HepG2 (cell line): ENCODE data around the gene GALNT17. TPM values are rescaled to one million over a fixed set of nuclear protein-coding genes. Genes with fewer than 3 reads are reported as not detected.

Experiments
- ATAC-seq: fragments of 200-7000 bp; cut with Tn5 transposase; 3 replicates; pipeline ENCODE4 v1.9.1; 2020; ENCODE audit warnings: mild to moderate bottlenecking, moderate library complexity
- BruUV-seq: library from RNA; stranded (reverse); fragments of 400-500 nt; replicated peaks from 2 replicates; lab custom pipeline; 2021; lab: Mats Ljungman, UMichigan
- CTCF ChIA-PET: fragments of 300-600 bp; formaldehyde crosslinking; extraction: SDS; loops from one replicate; lab custom pipeline; 2021; ENCODE audit warnings: low total read pairs, inconsistent platforms, low intra/inter-chr PET ratio; lab: Yijun Ruan, JAX
- POLR2A ChIA-PET: fragments of 350-600 bp; sonication (Branson Sonifier 250); formaldehyde crosslinking; loops from one replicate; lab custom pipeline; 2020; ENCODE audit warnings: antibody characterized with exemption, inconsistent platforms; lab: Yijun Ruan, JAX
- DNase-seq: peaks from one replicate; pipeline ENCODE4 v3.0.0-alpha.2; 2015; ENCODE audit warnings: low spot score
- FAIRE-seq: peaks from 3 replicates; lab custom pipeline; 2011; peaks lifted over from hg19 to GRCh38; lab: Jason Lieb, UNC
- H2AFZ ChIP-seq: one replicate; pipeline ENCODE4 v1.6.1; 2011; ENCODE audit warnings: low read length, inconsistent platforms
- H3K27ac ChIP-seq: fragments of 300-600 bp; 3 replicates; pipeline ENCODE4 v1.8.0; 2011; ENCODE audit warnings: mixed run types, mild to moderate bottlenecking, mixed read lengths, low read length, inconsistent platforms; ENCODE audit not compliant: insufficient read depth; ENCODE audit errors: extremely low read length
- H3K27me3 ChIP-seq, 2 experiments: fragments of 200-600 bp in 1 of 2; 2 replicates in 1 of 2; 3 replicates in 1 of 2; pipeline versions ENCODE4 v1.6.0 to v1.8.0; 2011; ENCODE audit warnings: low read length in 2 of 2, mild to moderate bottlenecking in 2 of 2, moderate library complexity in 2 of 2, inconsistent platforms in 1 of 2; ENCODE audit not compliant: insufficient read depth in 2 of 2, control insufficient read depth in 1 of 2
- H3K36me3 ChIP-seq, 2 experiments: fragments of 200-600 bp in 1 of 2; replicated peaks in 1 of 2; 2 replicates in 1 of 2; 3 replicates in 1 of 2; pipeline versions ENCODE4 v1.5.1 to v1.8.0; 2011; ENCODE audit warnings: low read length in 2 of 2, inconsistent platforms in 1 of 2; ENCODE audit not compliant: insufficient read depth in 2 of 2, control insufficient read depth in 1 of 2
- H3K4me1 ChIP-seq: 2 replicates; pipeline ENCODE4 v1.5.1; 2012; ENCODE audit warnings: low read length, inconsistent platforms; ENCODE audit not compliant: insufficient read depth
- H3K4me2 ChIP-seq: 2 replicates; pipeline ENCODE4 v1.6.0; 2011; ENCODE audit warnings: low read depth, low read length, inconsistent platforms
- H3K4me3 ChIP-seq, 3 experiments: fragments of 200-600 bp in 1 of 3; sonication (generic), shearing (Covaris generic) in 1 of 3; replicated peaks in 1 of 3; 2 replicates each; pipeline ENCODE4 v1.5.1; 2011 to 2016; ENCODE audit warnings: low read length in 3 of 3, inconsistent platforms in 2 of 3, low read depth in 2 of 3, mild to moderate bottlenecking in 2 of 3, control low read depth in 1 of 3, mixed read lengths in 1 of 3; ENCODE audit not compliant: insufficient read depth in 1 of 3
- H3K79me2 ChIP-seq: one replicate; pipeline ENCODE4 v1.6.1; 2011; ENCODE audit warnings: low read length, inconsistent platforms; ENCODE audit not compliant: insufficient read depth
- H3K9ac ChIP-seq: 2 replicates; pipeline ENCODE4 v1.6.0; 2011; ENCODE audit warnings: mild to moderate bottlenecking, low read depth, low read length, inconsistent platforms; ENCODE audit not compliant: insufficient read depth
- H3K9me3 ChIP-seq: 2 replicates; pipeline ENCODE4 v1.5.1; 2012; ENCODE audit warnings: mild to moderate bottlenecking, low read length
- H4K20me1 ChIP-seq: 2 replicates; pipeline ENCODE4 v1.6.0; 2011; ENCODE audit warnings: inconsistent platforms, mild to moderate bottlenecking, low read length, moderate library complexity; ENCODE audit not compliant: insufficient read depth
- ATM ChIP-seq: fragments of 450-650 bp; IDR thresholded peaks from 2 replicates; pipeline ENCODE4 v1.7.1; 2017; ENCODE audit warnings: mild to moderate bottlenecking, borderline replicate concordance
- NCOA1 ChIP-seq: sonication (generic); formaldehyde crosslinking; IDR thresholded peaks from 2 replicates; pipeline ENCODE4 v1.9.0; 2021; ENCODE audit warnings: missing genetic modification reagents
- NR2C2 ChIP-seq: sonication (generic); formaldehyde crosslinking; IDR thresholded peaks from 2 replicates; pipeline ENCODE4 v1.4.0; 2020; ENCODE audit warnings: missing genetic modification reagents, mild to moderate bottlenecking, moderate library complexity, borderline replicate concordance
- PCBP2 ChIP-seq: fragments of 200-400 bp; formaldehyde crosslinking; optimal IDR thresholded peaks from 2 replicates; pipeline ENCODE3; 2018; ENCODE audit warnings: low read length, low read depth; ENCODE audit not compliant: poor library complexity, severe bottlenecking
- SOX5 ChIP-seq: IDR thresholded peaks from 2 replicates; pipeline ENCODE4 v1.6.1; 2016; ENCODE audit warnings: borderline replicate concordance
- SRSF9 ChIP-seq: fragments of 200-400 bp; formaldehyde crosslinking; IDR thresholded peaks from 2 replicates; pipeline ENCODE4 v1.6.1; 2018; ENCODE audit warnings: borderline replicate concordance, mild to moderate bottlenecking, low read depth, low read length; ENCODE audit not compliant: insufficient read depth, poor library complexity, severe bottlenecking
- TSC22D2 ChIP-seq: sonication (generic); formaldehyde crosslinking; IDR thresholded peaks from 2 replicates; pipeline ENCODE4 v1.5.1; 2020; ENCODE audit warnings: missing genetic modification reagents, mild to moderate bottlenecking, borderline replicate concordance
- ZBTB21 ChIP-seq: sonication (generic); formaldehyde crosslinking; IDR thresholded peaks from 2 replicates; pipeline ENCODE4 v1.4.0; 2020; ENCODE audit warnings: missing genetic modification reagents
- ZFP90 ChIP-seq: sonication (generic); formaldehyde crosslinking; IDR thresholded peaks from 2 replicates; pipeline ENCODE4 v1.8.0; 2022; ENCODE audit warnings: missing genetic modification reagents, mild to moderate bottlenecking, inconsistent platforms, borderline replicate concordance
- ZMYM4 ChIP-seq: sonication (generic); formaldehyde crosslinking; IDR thresholded peaks from 2 replicates; pipeline ENCODE4 v1.8.1; 2023; ENCODE audit warnings: mild to moderate bottlenecking, missing genetic modification reagents
- ZNF333 ChIP-seq: sonication (generic); formaldehyde crosslinking; IDR thresholded peaks from 2 replicates; pipeline ENCODE4 v1.4.0; 2020; ENCODE audit warnings: mild to moderate bottlenecking, missing genetic modification reagents, borderline replicate concordance
- ZNF441 ChIP-seq: sonication (generic); formaldehyde crosslinking; IDR thresholded peaks from 2 replicates; pipeline ENCODE4 v1.7.0; 2021; ENCODE audit warnings: missing genetic modification reagents, borderline replicate concordance
- ZNF577 ChIP-seq: sonication (generic); formaldehyde crosslinking; IDR thresholded peaks from 2 replicates; pipeline ENCODE4 v1.4.0; 2020; ENCODE audit warnings: mild to moderate bottlenecking, low read depth, missing genetic modification reagents, borderline replicate concordance
- WGBS: methylation state at CpG from one replicate; pipeline ENCODE4 v1.1.6; 2017; ENCODE audit warnings: low lambda C conversion rate; 5-methylcytosine and 5-hydroxymethylcytosine counted together
- in situ Hi-C: cut with HindIII; loops from 2 replicates; pipeline ENCODE4 v1.10.0; 2017; ENCODE audit warnings: low pct_unique_long_range_greater_than_20kb; ENCODE audit not compliant: extremely low pct_ligation_motif_present
- intact Hi-C: fragments of 100-400 bp; cut with micrococcal nuclease; formaldehyde crosslinking; loops from one replicate; pipeline ENCODE4 v1.10.0; 2022; ENCODE audit not compliant: unreplicated experiment
- polyA plus RNA-seq, 8 experiments: library from polyadenylated mRNA; depleted of rRNA in 3 of 8; stranded (reverse) in 7 of 8; unstranded in 1 of 8; fragments of >200 nt; fragmentation: Illumina TruSeq in 4 of 8; extraction: Trizol in 4 of 8; gene quantifications; 2 replicates each; pipeline versions ENCODE4 v1.2.1 to v1.2.3, GENCODE V29; 2011 to 2016; ENCODE audit warnings: low read depth in 4 of 8, missing spikeins in 1 of 8, mixed read lengths in 1 of 8; ENCODE audit not compliant: insufficient read depth in 1 of 8
- total RNA-seq, 5 experiments: library from RNA; depleted of rRNA; stranded (reverse); fragments of >200 nt; fragmentation: Illumina TruSeq; extraction: Trizol; gene quantifications; 2 replicates each; pipeline ENCODE4 v1.2.3, GENCODE V29; 2016; ENCODE audit warnings: low read depth in 1 of 5
- TF ChIP-seq, protein P1 (sequence below): sonication (generic); formaldehyde crosslinking; IDR thresholded peaks from 2 replicates; pipeline ENCODE4 v1.4.0; 2020; ENCODE audit warnings: missing genetic modification reagents
- TF ChIP-seq, protein P2 (sequence below): sonication (generic); formaldehyde crosslinking; IDR thresholded peaks from 2 replicates; pipeline ENCODE4 v1.4.0; 2020; ENCODE audit warnings: mild to moderate bottlenecking, missing genetic modification reagents
- TF ChIP-seq, protein P3 (sequence below): sonication (generic); formaldehyde crosslinking; IDR thresholded peaks from 2 replicates; pipeline ENCODE4 v1.4.0; 2020; ENCODE audit warnings: low read depth, missing genetic modification reagents

The GALNT17 gene
- total and polyA plus RNA-seq, 2 of the 13 experiments (the other 11 are each of a cell fraction or from before 2014, with no cell fraction given) = not detected

DNA sequence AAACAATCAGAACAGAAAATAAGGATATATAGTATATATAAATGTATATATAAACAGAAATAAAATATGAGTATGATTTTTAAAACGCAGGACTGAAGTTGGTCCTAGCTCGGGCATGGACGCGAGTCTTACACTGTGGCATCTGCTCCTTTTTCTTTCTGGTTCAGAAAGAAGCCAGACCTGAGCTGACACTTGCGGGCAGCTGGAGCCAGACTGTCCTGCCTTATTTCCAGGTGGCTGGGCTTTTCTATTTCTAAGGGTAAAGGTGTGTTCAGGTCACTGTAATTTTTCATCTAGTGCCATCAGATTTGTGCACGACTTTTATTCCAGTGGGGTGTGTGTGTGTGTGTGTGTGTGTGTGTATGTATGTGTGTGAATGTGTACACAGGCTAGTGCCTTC, 166.4 kb downstream of the GALNT17 start:
- CTCF ChIA-PET = no interaction called here
- BruUV-seq = no TSS peak

More for the DNA sequence above, 166.4 kb downstream of the GALNT17 start:
- TF ChIP-seq, protein P1, sequence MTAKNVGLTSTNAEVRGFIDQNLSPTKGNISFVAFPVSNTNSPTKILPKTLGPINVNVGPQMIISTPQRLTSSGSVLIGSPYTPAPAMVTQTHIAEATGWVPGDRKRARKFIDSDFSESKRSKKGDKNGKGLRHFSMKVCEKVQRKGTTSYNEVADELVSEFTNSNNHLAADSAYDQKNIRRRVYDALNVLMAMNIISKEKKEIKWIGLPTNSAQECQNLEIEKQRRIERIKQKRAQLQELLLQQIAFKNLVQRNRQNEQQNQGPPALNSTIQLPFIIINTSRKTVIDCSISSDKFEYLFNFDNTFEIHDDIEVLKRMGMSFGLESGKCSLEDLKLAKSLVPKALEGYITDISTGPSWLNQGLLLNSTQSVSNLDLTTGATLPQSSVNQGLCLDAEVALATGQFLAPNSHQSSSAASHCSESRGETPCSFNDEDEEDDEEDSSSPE (CRISPR knock-in tag) = no peak
- TF ChIP-seq ZNF441 (no peak), ZFP90 (CRISPR knock-in tag) (no peak), SRSF9 (no peak), ZNF333 (CRISPR knock-in tag) (no peak), ZMYM4 (CRISPR knock-in tag) (no peak), SOX5 (no peak), PCBP2 (no peak), TSC22D2 (CRISPR knock-in tag) (no peak), NCOA1 (CRISPR knock-in tag) (no peak), NR2C2 (CRISPR knock-in tag) (no peak), ATM (no peak), ZBTB21 (no peak), ZNF577 (no peak)
- TF ChIP-seq, protein P2, sequence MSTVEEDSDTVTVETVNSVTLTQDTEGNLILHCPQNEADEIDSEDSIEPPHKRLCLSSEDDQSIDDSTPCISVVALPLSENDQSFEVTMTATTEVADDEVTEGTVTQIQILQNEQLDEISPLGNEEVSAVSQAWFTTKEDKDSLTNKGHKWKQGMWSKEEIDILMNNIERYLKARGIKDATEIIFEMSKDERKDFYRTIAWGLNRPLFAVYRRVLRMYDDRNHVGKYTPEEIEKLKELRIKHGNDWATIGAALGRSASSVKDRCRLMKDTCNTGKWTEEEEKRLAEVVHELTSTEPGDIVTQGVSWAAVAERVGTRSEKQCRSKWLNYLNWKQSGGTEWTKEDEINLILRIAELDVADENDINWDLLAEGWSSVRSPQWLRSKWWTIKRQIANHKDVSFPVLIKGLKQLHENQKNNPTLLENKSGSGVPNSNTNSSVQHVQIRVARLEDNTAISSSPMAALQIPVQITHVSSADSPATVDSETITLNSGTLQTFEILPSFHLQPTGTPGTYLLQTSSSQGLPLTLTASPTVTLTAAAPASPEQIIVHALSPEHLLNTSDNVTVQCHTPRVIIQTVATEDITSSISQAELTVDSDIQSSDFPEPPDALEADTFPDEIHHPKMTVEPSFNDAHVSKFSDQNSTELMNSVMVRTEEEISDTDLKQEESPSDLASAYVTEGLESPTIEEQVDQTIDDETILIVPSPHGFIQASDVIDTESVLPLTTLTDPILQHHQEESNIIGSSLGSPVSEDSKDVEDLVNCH = no peak
- TF ChIP-seq, protein P3, sequence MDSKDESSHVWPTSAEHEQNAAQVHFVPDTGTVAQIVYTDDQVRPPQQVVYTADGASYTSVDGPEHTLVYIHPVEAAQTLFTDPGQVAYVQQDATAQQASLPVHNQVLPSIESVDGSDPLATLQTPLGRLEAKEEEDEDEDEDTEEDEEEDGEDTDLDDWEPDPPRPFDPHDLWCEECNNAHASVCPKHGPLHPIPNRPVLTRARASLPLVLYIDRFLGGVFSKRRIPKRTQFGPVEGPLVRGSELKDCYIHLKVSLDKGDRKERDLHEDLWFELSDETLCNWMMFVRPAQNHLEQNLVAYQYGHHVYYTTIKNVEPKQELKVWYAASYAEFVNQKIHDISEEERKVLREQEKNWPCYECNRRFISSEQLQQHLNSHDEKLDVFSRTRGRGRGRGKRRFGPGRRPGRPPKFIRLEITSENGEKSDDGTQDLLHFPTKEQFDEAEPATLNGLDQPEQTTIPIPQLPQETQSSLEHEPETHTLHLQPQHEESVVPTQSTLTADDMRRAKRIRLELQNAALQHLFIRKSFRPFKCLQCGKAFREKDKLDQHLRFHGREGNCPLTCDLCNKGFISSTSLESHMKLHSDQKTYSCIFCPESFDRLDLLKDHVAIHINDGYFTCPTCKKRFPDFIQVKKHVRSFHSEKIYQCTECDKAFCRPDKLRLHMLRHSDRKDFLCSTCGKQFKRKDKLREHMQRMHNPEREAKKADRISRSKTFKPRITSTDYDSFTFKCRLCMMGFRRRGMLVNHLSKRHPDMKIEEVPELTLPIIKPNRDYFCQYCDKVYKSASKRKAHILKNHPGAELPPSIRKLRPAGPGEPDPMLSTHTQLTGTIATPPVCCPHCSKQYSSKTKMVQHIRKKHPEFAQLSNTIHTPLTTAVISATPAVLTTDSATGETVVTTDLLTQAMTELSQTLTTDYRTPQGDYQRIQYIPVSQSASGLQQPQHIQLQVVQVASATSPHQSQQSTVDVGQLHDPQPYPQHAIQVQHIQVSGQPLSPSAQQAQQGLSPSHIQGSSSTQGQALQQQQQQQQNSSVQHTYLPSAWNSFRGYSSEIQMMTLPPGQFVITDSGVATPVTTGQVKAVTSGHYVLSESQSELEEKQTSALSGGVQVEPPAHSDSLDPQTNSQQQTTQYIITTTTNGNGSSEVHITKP (CRISPR knock-in tag) = no peak
- Histone ChIP-seq H3K27ac (no peak overlapping the region), H3K4me1 (peaks cover 10% of the 10 kb centered on the region), H3K9ac (no peak overlapping the region), H3K4me2 (no peak overlapping the region), H3K79me2 (no peaks in the 10 kb centered on the region), H3K4me3 (no peak overlapping the region), H3K36me3 (no peaks in the 10 kb centered on the region), H2AFZ (no peak overlapping the region), H4K20me1 (no peaks in the 10 kb centered on the region), H3K27me3 (no peaks in the 10 kb centered on the region), H3K9me3 (no peaks in the 10 kb centered on the region)
- ATAC-seq (no peak), DNase-seq (no peak), FAIRE-seq (no peak)
- POLR2A ChIA-PET = no interaction called here
- WGBS = 20% methylated on average over 6 of the region's 6 CpGs
- in situ Hi-C loops (no loop called here), intact Hi-C loops (no loop called here)
